Measurements from ENCODE around the gene TES. TPM values are rescaled to one million over a fixed set of nuclear protein-coding genes. Genes with fewer than 3 reads are reported as not detected.
"Not testable (repeated sequence)": the region's sequence is repeated elsewhere in the genome, so short reads cannot be mapped to it uniquely, and the experiment has no call there.

Gene TES, protein sequence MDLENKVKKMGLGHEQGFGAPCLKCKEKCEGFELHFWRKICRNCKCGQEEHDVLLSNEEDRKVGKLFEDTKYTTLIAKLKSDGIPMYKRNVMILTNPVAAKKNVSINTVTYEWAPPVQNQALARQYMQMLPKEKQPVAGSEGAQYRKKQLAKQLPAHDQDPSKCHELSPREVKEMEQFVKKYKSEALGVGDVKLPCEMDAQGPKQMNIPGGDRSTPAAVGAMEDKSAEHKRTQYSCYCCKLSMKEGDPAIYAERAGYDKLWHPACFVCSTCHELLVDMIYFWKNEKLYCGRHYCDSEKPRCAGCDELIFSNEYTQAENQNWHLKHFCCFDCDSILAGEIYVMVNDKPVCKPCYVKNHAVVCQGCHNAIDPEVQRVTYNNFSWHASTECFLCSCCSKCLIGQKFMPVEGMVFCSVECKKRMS
- 106 and 116 TPM in 2 replicates for total RNA-seq

DNA sequence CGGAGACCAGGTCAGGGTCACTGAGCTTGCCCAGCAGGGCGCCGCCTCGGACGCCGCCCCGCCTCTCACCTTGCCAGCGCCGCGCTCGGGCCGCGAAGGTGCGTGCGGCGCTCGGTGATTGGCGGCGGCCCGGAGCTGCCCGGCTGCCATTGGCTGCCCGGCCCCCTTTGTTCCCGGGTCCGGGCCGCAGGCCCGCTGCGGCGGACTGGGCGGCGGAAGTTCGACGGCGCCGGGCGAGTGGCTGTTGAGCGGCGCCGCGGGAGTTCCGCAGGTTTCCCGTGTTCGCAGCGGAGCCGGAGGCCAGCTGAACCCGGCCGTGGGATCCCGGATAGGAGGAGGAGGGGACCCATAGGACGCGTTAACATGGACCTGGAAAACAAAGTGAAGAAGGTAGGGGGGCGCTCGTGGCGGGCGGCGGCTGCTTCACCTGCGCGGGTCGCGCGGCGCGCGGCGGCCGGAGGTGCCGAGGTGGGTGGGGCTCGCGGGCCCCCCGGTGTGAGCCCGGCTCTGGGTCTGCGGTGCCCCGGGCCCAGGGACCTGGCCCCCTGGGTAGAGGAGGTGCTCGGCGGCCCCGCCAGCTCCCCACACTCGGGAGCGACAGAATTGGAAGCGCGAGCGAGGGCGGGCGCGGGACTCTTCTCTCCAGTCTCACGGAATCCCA, at the start of gene TES:
Gene TES (plus strand): TSS at position 195 of the 661 bp plus-strand sequence. CDS start 169 bp downstream, at position 364.
- peak; percentile 84 for DNase-seq

DNA sequence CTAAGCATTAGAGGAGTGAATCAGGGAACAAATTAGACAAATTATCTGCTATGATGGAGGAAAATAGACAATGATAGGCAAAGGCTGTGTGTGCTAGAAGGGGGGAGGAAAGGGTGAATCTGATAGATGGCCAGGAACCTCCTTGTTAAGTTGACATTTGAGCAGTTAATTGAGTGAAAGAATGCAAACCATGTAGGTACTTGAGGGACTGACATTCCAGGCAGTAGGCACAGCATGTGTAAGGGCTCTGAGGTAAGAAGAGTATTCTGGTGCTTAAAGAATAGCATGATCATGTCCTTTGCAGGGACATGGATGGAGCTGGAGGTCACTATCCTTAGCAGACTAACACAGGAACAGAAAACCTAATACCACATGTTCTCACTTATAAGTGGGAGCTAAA, 48.6 kb upstream of the TES start:
- DNase-seq: no peak

DNA sequence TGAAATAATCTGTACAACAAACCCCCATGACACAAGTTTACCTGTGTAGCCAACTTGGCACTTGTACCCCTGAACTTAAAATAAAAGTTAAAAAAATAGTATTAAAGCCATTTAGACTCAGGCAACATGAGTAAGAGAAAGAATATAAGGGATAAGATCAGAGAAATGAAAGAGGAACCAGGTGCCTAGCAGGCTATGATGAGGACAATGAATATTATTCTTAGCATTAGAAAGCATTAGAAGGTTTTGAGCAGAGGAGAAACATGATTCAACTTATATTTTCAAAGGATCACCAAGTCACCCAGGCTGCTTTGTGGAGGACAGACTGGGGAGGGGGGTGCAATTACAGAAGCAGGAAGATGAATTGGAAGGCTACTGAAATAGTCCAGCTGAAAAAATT, 48.1 kb upstream of the TES start:
- no peak for DNase-seq

DNA sequence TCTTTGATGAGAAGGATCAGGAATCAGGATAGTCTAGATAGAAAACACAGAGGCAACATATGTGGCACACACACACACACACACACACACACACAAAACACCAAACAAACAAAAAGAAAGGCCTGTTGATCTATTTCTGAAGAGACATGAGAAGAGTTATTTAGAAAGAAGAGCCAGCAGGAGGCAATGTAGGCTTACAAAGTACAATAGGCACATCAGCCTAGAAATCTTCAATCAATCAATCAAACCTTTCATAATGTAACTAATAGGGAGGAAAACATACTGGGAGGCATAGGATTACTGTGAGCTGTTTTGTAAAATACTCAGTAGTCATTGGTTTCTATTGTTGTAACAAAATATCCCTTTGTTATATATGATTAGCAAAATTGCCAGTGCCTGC, 47.3 kb upstream of the TES start:
- peak; percentile 19 for DNase-seq

DNA sequence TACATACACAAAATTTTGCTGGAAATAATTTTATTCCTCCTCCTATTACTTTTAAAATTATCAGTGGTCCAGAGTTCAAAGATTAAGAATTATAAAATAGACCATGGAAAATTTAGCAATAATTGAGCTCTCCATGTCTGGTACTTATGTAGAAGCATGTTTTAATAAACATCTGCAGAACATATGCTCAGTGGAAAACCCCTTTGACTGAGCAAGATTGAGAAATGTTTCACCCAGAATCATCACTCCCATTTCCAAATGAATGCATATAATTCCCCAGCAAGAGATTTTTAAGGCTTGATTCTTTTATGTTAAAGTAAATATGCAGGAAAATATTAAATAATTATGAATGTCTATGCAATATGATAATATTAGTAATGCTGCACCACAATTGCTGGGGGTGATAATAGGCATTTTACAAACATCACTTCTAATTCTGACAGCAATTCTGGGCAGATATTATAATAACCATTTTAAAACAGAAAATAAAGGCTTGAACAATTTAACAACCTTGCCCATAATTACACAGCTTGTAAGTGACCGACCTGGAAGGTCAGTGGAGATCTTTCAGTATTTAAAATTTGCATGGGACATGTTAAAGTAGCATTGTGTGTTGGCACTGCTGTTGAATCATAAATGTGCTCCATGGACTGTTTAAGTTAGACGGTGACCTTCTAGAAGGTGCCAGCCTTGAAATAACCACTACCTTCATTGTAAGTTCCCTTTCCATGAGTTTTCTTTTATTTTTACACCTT, 45.6 kb upstream of the TES start:
- DNase-seq: no peak

DNA sequence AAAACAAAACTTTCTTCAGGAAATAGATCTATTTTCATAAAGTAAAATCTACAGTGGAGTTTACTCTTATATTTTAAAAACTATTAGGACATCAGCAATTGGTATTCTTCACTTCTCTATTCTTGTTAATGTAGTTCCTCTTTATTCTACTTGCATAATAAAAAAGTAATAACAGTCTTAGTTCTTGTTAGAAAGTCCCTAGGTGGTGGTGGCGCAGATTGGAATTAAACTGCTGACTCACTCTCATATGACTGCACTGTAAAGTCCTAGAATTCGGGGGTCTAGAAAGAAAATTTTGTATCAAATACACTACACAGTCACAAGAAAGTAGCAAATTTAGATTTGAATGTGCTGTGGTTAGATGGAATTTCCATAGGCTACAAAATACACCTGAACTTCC, 44.6 kb upstream of the TES start:
- DNase-seq: no peak

DNA sequence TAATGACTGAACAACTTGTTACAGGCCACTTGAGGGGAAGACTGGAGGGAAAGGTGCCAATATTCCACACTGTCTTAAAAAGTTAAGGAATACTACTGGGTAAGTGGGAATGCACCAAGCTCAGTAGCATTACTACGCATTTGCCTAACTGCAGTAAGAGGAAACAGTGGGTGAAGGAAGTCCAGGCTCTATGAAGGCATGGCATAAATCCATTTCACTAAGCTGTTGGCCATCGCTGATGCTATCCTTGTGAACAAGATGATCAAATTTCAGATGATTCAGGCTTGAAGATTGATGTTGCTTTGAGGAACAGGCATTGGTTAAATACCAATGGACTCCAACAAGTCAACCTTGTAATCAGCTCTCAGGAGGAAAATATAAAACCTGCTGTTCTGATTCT, 44.2 kb upstream of the TES start:
- no peak for DNase-seq

DNA sequence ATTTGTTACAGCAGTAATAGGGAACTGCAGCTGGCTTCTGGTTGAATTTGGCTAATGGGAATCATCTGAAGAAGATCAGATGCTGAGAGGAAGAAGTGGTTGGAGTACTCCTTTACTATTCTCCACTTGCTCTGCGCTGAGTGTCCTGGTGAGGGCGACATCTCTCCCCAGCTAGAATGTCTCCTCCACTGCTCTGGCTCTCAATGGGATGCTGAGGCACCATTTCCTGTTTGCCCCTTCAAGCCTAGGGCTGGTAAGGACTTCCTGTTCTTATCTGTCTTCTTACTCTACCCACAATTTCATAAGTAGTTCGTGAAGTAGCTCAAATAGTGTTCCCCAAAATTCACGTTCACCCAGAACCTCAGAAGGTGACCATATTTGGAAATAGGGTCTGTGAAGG, 43.2 kb upstream of the TES start:
- DNase-seq: no peak

DNA sequence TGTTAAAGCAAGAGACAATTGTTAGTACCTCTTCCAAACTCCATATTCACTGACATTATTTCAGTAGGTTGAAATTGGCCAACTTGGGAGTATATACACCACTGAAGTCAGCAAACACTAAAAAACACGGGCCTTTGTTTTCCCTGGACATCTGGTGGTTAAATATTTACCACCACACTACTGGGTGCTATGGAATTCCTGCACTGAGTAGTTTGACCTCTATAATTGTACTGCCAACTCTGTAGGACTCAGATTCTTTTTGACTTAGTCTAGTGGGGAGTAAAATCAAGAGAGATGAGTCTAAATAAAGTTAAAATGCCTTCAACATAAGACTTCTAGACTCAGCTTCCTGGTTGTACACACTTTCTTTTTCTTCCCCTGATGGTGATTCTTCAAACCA, 41.3 kb upstream of the TES start:
- no peak for DNase-seq

DNA sequence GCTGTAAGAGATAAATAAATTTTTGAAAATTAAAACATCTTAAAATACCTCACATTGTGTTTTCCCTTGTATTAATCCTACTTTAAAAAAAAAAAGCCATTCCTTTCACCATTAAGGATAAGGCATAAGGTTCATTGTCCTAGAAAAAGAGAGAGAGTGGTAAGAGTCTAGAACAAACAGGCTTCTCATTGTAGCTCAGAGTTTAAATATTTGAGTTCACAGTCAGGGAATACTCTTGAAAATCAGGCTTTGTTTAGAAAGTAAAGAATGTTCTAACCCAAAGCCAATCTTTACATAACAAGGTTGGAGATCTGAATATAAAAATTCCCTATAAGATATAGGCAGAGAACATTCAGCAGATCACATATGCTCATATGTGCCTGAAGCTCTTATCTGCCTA, 40.2 kb upstream of the TES start:
- no peak for DNase-seq

DNA sequence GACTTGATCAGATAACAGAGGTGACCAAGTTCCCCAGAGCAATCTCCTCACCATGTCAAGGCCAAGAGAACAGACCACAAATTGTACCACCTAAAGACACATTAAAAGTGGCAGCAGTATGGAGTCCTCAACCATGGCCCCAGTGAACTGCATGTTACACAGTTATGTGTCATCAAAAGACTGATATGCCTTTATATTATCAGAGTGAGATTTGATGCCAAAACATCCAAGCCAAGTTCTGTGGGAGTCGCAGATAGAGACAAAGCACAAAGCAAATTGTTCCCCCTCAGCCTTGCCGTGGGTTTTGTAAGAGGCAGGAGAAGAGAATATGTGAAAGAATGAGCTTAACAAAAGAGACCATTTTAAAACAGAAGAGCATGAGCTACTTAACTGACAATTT, 39.2 kb upstream of the TES start:
- DNase-seq: no peak

DNA sequence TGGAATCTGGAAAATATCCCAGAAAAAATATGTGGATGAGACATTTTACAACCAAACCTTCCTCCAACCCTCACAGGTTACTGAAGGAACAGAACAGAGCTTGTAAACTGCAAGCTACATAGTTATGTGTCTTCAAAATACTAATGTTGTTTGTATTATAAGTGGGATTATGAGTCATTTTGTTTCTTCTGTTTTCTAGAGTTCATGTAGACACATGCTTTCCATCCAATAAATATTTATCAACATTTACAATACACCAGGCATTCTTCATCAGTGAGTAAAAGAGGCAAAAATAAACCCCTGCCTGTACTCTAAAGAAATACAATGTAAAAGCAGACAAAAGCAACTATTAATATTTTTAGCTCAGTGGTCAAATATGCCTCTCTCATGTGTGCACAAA, 38.0 kb upstream of the TES start:
- no peak for DNase-seq

DNA sequence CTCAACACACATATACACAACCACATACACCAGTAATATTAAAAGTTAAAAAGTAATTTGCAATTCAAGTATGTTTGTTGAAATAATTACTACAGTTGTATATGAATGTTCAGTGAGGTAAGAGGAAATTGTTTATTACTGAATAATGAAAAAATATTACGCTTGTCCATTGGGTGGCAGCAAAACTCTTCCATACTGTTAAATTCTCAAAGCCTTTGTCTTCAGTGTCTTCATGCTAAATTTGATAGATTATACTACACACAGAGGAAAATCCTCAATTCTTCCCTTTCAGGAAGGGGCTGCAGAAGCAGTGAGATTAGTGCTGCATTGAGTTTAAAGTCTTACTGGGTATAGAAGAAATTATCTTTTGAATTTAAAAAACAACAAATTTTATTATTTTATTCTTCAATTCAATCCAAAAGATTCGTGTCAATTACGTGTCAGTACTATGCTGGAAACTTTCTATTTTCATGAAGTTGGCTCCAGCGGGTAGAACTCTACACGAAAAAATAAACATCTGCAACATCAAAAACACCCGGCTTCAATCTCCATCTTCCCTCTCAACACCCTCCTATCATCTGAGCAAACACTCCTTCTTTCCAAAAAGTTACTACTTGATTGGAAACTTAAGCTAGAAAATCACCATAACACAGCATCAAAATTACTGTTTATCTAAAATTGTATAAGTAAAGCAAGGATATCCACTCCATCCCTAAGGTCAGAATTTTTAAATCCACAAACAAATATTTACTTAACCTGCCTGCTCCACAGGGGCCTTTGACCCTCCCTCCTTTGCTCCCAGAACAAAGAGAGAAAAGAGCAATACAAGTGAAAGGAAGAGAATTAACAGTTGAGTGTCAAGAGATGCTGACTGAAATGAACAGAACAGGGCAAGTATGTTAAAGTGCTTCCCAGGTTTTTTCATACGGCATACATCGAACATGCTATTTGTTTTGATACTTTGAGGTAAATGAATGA, 37.0 kb upstream of the TES start:
- peak; percentile 80 for DNase-seq

DNA sequence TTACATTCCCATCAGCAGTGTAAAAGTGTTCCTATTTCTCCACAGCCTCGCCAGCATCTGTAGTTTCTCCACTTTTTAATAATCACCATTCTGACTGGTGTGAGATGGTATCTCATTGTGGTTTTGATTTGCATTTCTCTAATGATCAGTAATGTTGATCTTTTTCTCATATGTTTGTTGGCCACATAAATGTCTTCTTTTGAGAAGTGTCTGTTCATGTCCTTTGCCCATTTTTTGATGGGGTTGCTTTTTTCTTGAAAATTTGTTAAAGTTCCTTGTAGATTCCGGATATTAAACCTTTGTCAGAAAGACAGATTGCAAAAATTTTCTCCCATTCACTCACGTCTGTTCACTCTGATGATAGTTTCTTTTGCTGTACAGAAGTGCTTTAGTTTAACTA, 35.2 kb upstream of the TES start:
- not testable (repeated sequence) for DNase-seq

DNA sequence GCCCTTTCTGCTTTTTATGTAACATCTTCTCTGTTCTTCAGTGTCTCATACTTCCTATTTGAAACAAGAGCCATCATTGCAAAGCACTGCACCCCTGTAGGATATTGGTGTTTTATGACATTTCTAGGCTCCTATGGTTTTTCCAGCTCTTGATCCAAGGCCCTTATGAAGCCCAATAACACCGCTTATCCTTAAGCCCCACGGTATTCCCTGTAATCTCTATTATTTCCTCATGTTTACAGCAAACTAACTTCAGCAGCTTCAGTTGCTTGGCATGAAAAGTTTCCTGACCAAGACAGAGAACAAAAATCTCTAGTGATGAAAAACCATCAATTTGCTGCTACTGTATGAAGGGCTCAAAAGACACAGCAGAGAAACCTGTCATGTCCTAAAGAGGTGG, 34.1 kb upstream of the TES start:
- DNase-seq: no peak

DNA sequence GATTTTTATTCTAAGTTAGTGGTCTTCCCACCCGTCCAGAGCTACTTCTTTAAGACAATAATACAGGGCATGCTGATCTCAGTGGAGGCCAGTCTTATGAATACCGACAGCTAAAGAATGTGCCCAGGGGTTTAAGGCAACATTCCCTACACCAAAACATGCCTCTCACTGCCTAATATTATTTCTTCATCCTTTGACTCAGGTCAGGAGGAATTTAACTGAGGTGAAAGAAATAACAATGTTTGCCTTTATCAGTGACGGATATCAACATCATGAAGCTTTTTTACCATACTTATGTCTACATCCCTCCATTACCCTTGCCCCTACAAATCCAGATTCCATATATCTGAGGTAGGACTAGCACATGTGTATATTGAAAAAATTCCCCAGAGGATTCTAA, 33.3 kb upstream of the TES start:
- no peak for DNase-seq

DNA sequence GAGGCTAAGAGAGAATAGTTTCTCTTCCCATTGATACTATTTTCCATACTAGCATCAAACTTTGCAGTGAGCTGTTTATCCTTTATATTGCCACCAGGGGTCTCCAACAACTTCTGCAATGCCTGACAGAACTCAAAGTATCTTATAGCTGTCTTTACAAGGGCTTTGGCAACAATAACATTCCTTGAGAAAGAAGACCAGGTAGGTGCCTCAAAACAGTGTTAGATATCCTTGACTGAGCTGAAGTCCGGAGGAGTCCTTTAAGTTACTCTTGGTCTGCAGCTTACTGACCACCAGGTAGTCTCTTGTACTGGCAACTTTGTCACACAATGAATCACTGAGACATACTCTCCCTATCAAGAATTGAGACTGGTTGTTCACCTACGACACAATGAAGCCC, 30.0 kb upstream of the TES start:
- peak; percentile 77 for DNase-seq

DNA sequence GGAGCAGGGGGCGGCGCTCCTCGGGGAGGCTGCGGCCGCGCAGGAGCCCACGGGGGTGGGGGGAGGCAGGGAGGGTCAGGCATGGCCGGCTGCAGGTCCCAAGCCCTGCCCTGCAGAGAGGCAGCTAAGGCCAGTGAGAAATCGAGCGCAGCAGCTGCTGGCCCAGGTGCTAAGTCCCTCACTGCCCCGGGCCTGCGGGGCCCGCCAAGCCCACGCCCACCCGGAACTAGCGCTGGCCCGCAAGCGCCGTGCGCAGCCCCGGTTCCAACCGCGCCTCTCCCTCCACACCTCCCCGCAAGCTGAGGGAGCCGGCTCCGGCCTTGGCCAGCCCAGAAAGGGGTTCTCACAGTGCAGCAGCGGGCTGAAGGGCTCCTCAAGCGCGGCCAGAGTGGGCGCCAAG, 28.3 kb upstream of the TES start:
- DNase-seq: no peak

DNA sequence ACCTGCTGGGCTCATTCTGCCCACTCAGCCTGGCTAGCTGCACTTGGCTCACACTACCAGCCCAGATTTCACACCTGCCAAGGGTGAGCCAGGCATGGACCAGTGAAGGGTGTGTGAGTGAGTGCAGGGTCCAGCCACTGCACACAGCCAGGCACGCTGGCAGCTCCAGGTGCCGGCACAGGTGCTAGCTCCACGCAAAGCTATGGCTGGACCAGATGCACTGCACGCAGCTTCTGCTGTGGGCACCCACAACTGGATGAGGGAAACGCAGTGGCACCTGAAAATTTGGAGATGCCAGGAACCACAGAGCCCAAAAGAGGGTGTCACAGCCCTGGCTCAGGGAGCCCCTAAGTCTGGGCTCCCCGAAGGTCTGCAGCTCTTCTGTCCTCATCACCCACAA, 24.9 kb upstream of the TES start:
- no peak for DNase-seq

DNA sequence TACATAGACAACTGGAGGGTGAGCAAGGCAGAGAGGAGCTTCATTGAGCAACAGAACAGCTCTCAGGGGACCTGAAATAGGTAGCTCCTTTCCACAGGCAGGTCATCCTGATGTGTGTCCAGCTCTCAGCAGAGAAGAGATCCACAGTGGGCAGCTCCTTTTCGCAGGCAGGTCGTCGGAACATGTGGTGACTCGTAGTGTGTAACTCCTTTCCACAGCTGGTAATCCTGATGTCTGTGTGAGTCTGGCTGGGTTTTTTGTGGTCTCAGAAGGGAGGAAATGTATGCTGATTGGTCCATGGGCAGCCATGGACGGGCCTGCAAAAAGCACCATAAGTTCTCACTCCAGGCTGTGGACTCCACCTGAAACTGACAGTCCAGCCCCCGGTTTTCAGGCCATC, 24.4 kb upstream of the TES start:
- DNase-seq: no peak

DNA sequence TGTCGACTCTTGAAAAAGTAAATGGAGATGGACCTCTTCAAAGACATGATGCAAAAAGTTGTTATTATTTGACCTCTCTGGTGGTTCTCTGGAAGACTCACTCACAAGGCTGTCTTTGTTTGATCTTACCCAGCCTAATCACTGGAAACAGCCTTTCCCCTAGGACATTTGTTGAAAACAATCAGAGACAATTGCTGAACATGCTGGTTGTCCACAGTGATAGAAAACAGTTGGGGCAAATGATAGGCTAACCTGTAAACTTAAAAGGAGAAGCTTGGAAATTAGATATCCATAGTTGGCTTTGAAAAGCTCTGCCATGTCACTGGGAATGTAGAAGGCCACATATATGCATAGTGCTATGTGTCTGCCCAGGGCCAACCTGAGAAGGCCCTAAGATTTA, 22.9 kb upstream of the TES start:
- DNase-seq: no peak

DNA sequence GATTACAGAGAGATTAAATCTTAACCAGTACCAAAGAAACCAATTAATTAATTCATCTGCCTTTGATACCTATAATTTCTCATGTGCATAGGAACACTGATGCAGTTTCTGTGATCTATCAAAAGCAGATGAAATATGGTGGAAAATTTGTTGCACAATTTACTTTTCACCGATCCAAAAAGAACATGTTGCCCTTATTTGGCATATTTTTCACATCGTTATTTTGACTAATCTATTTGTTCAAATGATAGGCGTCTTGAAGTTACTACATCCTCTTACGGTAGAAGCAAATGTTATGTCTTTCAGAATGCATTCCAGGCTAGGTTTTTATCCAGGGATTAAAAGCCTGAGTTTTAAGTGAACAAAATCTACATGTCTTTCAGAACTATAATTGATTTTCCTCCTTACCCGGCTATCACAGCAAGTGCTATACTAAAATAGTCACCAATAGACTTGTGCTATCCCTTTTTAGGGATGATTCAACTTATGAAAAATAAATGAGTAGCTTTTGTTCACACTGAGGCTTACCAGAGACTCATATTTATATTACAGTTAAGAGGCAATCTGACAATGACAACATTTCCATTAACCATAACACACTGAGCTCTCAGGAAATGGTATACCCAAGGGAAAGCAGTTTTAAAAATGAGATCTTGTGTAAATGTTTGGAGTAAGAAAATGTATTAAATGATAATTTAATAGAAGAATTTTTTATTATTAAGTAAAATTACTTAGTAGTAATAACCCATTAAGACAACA, 16.8 kb upstream of the TES start:
- DNase-seq: no peak
